HG02970 (cell line): ENCODE data around the gene NBAS.
"Not testable (repeated sequence)": the region's sequence is repeated elsewhere in the genome, so short reads cannot be mapped to it uniquely, and the experiment has no call there.

Source experiments
- ATAC-seq: cut with Tn5 transposase; IDR thresholded peaks from one replicate; pipeline ENCODE4 v1.9.1; 2021; ENCODE audit warnings: mild to moderate bottlenecking, moderate library complexity, moderate number of reproducible peaks; ENCODE audit not compliant: unreplicated experiment, low FRiP score

Gene NBAS

GRCh38 chr2:15538792-15539191 is 22.3 kb downstream of the NBAS start:
- no peak for ATAC-seq

- ATAC-seq, result no peak
Measured at GRCh38 chr2:15533860-15534480, 27.2 kb downstream of the NBAS start.

GRCh38 chr2:15532996-15533395 is 28.1 kb downstream of the NBAS start:
- ATAC-seq, result no peak

GRCh38 chr2:15531095-15531854 is 29.9 kb downstream of the NBAS start:
- ATAC-seq, result no peak

- no peak for ATAC-seq
Measured at GRCh38 chr2:15527074-15527739, 33.9 kb downstream of the NBAS start.

DNA sequence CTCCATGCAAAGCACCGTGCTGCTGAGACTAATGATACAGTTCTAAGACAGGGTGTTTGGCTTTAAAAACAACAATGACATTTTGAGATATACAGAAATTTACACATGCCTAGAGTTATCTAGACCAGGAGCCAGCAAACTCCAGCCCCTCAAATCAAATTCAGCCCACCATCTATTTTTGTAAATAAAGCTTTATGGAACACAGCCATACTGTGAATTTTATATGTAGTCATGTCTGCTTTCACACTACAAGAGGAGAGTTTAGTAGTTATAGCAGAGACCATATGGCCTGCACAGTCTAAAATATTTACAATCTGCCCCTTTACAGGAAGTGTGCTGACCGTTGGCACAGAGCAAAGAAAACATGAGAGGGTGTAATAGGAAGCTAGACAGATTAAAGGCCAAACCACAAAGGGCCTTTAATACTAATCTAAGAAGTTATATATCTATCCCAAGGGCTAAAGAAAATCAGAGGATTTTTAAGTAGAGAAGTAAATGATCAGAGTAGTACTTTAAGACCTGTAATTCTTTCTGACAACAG is 39.4 kb downstream of the NBAS start:
- ATAC-seq, result no peak

GRCh38 chr2:15520346-15520745 is 40.8 kb downstream of the NBAS start:
- ATAC-seq, result no peak

DNA sequence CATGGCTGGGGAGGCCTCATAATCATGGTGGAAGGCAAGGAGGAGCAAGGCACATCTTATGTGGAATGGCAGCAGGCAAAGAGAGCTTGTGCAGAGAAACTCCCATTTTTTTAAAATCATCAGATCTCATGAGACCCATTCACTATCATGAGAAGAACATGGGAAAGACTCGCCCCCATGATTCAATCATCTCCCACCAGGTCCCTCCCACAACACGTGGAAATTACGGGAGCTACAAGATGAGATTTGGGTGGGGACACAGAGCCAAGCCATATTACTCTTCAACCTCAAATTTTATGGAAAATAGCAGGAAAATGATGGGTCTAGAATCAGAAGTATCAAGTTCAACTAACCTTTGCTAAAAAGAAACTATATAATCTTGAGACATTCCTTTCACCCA is 42.4 kb downstream of the NBAS start:
- not testable (repeated sequence) for ATAC-seq

- ATAC-seq, result no peak
Measured at GRCh38 chr2:15517793-15518192, 43.3 kb downstream of the NBAS start.

- no peak for ATAC-seq
Measured at GRCh38 chr2:15511686-15512085, 49.4 kb downstream of the NBAS start.

- ATAC-seq, result no peak
Measured at GRCh38 chr2:15510552-15510951, 50.6 kb downstream of the NBAS start.

- ATAC-seq, result no peak
Measured at GRCh38 chr2:15510131-15510530, 51.0 kb downstream of the NBAS start.

GRCh38 chr2:15507697-15508096 is 53.4 kb downstream of the NBAS start:
- ATAC-seq, result no peak

- ATAC-seq, result no peak
Measured at GRCh38 chr2:15507061-15507460, 54.1 kb downstream of the NBAS start.

- ATAC-seq, result no peak
Measured at GRCh38 chr2:15506229-15506819, 54.8 kb downstream of the NBAS start.

DNA sequence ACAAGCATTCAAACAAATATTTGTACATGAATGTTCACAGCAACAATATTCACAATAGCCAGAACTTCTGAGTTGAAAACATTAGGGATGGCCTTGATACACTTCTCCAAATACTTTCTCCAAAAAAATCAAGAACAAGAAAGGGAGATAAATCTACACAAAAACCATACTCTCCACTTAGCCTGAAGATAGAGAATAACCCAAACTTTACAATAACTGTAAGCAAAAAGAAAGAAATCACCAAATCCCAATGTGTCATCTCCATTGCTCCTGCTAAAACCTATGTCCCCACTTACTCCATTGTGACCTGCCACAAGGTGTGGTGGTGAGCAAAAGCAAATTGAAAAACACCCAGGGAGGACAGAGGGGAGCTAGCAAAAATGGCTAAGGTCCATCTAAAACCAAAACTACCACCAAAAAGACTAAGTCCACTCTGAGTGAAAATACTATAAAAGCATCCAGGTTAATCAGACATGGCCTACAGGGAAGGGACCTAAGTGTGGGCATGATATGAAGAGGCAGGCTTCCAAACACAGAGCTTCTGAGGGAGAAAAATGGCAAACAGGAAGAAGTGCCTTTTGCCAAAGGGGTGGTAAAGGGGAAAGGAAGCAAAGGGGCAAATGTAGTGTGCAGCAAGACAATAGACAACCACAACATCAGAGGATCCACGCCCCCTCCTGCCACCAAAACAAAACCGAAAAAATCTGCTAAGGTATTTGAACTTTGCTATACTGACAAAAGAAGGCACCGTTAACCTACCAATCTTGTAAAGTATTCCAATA is 56.1 kb downstream of the NBAS start:
- no peak for ATAC-seq

DNA sequence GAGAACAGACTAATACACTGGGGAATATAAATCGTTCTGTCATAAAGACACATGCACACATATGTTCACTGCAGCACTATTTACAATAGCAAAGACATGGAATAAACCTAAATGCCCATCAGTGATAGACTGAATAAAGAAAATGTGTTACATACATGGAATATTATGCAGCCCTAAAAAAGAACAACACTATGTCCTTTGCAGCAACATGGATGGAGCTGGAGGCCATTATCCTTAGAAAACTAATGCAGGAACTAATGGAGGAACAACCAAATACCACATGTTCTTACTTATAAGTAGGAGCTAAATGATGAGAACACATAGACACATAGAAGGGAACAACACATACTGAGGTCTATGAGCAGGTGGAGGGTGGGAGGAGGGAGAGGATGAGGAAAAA is 61.9 kb downstream of the NBAS start:
- not testable (repeated sequence) for ATAC-seq

GRCh38 chr2:15498554-15498953 is 62.6 kb downstream of the NBAS start:
- ATAC-seq, result no peak

- ATAC-seq, result no peak
Measured at GRCh38 chr2:15494877-15495276, 66.3 kb downstream of the NBAS start.

GRCh38 chr2:15492773-15493325 is 68.3 kb downstream of the NBAS start:
- ATAC-seq, result no peak
